ENCODE results near the gene EIF3J. TPM values are rescaled to one million over a fixed set of nuclear protein-coding genes. Genes with fewer than 3 reads are reported as not detected.

EIF3J gene
- total and polyA plus RNA-seq, 10 of the 15 experiments (the other 5 are each of a cell fraction or from before 2014, with no cell fraction given) = 34.7 to 126 (median 64.1) TPM

DNA sequence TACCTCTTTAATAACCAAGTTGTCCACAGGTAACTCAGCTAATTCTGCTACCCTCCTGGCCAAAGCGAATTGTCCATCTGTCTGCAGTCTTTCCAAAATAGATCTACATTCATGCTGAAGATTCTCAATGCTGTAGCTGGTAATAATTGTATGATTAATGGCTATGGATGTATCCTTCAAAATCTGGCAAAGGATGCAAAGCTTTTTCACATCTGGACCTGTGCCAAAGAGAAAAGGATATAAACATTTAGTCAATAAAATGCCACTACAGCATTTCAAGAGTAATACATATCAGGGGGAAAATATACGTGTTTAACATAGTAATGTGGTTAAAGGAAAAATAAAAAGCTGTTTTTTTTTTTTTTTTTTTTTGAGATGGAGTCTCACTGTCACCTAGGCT lies 48.7 kb downstream of the EIF3J start:
- Histone ChIP-seq H4K20me1 (ENCODE audit: control insufficient read depth, insufficient read depth) (no peaks in the 10 kb centered on the region), H3K27me3 (replicated peaks in 1 of 2; ENCODE audit: control insufficient read depth in 2 of 2, insufficient read depth in 2 of 2, low read length in 1 of 2) (no peaks in the 10 kb centered on the region), H3K9ac (ENCODE audit: control insufficient read depth, insufficient read depth, low read length) (no peak overlapping the region), H3K36me3 (ENCODE audit: control insufficient read depth in 2 of 2, insufficient read depth in 2 of 2, low read length in 1 of 2) (peaks cover 6 to 38% of the 10 kb centered on the region in 2 experiments), H3K4me3 (no peak overlapping the region), H3K79me2 (ENCODE audit: control insufficient read depth, insufficient read depth, low read length) (no peaks in the 10 kb centered on the region), H3K4me1 (ENCODE audit: control insufficient read depth, insufficient read depth, low read length) (no peaks in the 10 kb centered on the region), H3K27ac (ENCODE audit: control insufficient read depth, insufficient read depth) (no peak overlapping the region), H3K4me2 (ENCODE audit: control insufficient read depth, insufficient read depth) (no peak overlapping the region), H3K9me3 (replicated peaks; ENCODE audit: control insufficient read depth, insufficient read depth, low read length) (no peaks in the 10 kb centered on the region), H2AFZ (ENCODE audit: control insufficient read depth, low read depth, low read length) (no peak overlapping the region)
- no peak for ATAC-seq
- no peak for FAIRE-seq
- WGBS (ENCODE audit: insufficient coverage, insufficient replicate concordance, low lambda C conversion rate, missing lambda C conversion rate) = 95% methylated on average over 2 of the region's 2 CpGs
- intact Hi-C loops (cut with micrococcal nuclease; ENCODE audit: unreplicated experiment) = no loop called here
- POLR2A ChIA-PET = interaction anchor here (0.6 to 1.0 kb wide), 4 partner anchors 44 to 310 kb away, joined by 3 to 6 read pairs (median 4); no protein-coding TSS in a partner anchor
- in situ Hi-C loops (cut with MboI) = no loop called here
- no peak for DNase-seq (ENCODE audit: low read depth, low spot score)
- no TSS peak for BruUV-seq (replicated peaks)
- RAD21 ChIA-PET (ENCODE audit: unreplicated experiment) = interaction anchor here (0.6 to 7.7 kb wide), 5 partner anchors 8 to 151 kb away, joined by 3 to 109 read pairs (median 3); partner anchors contain the start of genes SPG11 and TRIM69
- TF ChIP-seq GABPA (IDR thresholded peaks at IDR 0.05; ENCODE audit: low read depth) (no peak), RFX5 (IDR thresholded peaks at IDR 0.05; ENCODE audit: low read depth, low read length) (no peak), CBFB (IDR thresholded peaks at IDR 0.05; ENCODE audit: low read depth) (no peak), CREM (IDR thresholded peaks at IDR 0.05; ENCODE audit: low read depth) (no peak), RELA (IDR thresholded peaks at IDR 0.05; ENCODE audit: borderline replicate concordance, partially characterized antibody) (no peak), RCOR1 (conservative IDR thresholded peaks at IDR 0.05; ENCODE audit: low read depth, low read length) (no peak), POU2F2 (IDR thresholded peaks at IDR 0.05; ENCODE audit: borderline replicate concordance, low read depth, low read length) (no peak), FOS (IDR thresholded peaks at IDR 0.05; ENCODE audit: borderline replicate concordance, extremely low read depth, insufficient read length) (no peak), NFXL1 (IDR thresholded peaks at IDR 0.05; ENCODE audit: borderline replicate concordance) (no peak), ASH2L (IDR thresholded peaks at IDR 0.05; ENCODE audit: borderline replicate concordance, low read depth) (no peak), KAT2A (conservative IDR thresholded peaks at IDR 0.05; ENCODE audit: control insufficient read depth, low read depth, low read length) (no peak), IRF4 (IDR thresholded peaks at IDR 0.05; ENCODE audit: low read depth, low read length) (no peak), KLF5 (IDR thresholded peaks at IDR 0.05; ENCODE audit: partially characterized antibody) (no peak), CBX3 (IDR thresholded peaks at IDR 0.05; ENCODE audit: borderline replicate concordance, low read depth) (no peak)
- TF ChIP-seq, protein P1, sequence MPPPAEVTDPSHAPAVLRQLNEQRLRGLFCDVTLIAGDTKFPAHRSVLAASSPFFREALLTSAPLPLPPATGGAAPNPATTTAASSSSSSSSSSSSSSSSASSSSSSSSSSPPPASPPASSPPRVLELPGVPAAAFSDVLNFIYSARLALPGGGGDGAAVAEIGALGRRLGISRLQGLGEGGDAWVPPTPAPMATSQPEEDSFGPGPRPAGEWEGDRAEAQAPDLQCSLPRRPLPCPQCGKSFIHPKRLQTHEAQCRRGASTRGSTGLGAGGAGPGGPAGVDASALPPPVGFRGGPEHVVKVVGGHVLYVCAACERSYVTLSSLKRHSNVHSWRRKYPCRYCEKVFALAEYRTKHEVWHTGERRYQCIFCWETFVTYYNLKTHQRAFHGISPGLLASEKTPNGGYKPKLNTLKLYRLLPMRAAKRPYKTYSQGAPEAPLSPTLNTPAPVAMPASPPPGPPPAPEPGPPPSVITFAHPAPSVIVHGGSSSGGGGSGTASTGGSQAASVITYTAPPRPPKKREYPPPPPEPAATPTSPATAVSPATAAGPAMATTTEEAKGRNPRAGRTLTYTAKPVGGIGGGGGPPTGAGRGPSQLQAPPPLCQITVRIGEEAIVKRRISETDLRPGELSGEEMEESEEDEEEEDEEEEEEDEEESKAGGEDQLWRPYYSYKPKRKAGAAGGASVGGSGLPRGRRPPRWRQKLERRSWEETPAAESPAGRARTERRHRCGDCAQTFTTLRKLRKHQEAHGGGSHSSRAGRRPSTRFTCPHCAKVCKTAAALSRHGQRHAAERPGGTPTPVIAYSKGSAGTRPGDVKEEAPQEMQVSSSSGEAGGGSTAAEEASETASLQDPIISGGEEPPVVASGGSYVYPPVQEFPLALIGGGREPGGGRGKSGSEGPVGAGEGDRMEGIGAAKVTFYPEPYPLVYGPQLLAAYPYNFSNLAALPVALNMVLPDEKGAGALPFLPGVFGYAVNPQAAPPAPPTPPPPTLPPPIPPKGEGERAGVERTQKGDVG (CRISPR knock-in tag; IDR thresholded peaks at IDR 0.05) = no peak
- TF ChIP-seq, protein P2, sequence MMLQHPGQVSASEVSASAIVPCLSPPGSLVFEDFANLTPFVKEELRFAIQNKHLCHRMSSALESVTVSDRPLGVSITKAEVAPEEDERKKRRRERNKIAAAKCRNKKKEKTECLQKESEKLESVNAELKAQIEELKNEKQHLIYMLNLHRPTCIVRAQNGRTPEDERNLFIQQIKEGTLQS (IDR thresholded peaks at IDR 0.05; ENCODE audit: borderline replicate concordance, extremely low read depth, low read depth, low read length) = no peak
- TF ChIP-seq, protein P3, sequence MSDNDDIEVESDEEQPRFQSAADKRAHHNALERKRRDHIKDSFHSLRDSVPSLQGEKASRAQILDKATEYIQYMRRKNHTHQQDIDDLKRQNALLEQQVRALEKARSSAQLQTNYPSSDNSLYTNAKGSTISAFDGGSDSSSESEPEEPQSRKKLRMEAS (IDR thresholded peaks at IDR 0.05; ENCODE audit: low read depth, low read length) = no peak
- TF ChIP-seq, protein P4, sequence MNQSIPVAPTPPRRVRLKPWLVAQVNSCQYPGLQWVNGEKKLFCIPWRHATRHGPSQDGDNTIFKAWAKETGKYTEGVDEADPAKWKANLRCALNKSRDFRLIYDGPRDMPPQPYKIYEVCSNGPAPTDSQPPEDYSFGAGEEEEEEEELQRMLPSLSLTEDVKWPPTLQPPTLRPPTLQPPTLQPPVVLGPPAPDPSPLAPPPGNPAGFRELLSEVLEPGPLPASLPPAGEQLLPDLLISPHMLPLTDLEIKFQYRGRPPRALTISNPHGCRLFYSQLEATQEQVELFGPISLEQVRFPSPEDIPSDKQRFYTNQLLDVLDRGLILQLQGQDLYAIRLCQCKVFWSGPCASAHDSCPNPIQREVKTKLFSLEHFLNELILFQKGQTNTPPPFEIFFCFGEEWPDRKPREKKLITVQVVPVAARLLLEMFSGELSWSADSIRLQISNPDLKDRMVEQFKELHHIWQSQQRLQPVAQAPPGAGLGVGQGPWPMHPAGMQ (IDR thresholded peaks at IDR 0.05; ENCODE audit: borderline replicate concordance) = no peak
- TF ChIP-seq, protein P5, sequence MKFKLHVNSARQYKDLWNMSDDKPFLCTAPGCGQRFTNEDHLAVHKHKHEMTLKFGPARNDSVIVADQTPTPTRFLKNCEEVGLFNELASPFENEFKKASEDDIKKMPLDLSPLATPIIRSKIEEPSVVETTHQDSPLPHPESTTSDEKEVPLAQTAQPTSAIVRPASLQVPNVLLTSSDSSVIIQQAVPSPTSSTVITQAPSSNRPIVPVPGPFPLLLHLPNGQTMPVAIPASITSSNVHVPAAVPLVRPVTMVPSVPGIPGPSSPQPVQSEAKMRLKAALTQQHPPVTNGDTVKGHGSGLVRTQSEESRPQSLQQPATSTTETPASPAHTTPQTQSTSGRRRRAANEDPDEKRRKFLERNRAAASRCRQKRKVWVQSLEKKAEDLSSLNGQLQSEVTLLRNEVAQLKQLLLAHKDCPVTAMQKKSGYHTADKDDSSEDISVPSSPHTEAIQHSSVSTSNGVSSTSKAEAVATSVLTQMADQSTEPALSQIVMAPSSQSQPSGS (IDR thresholded peaks at IDR 0.05; ENCODE audit: low read length) = no peak
- SMC1A ChIA-PET (ENCODE audit: uncharacterized antibody, unreplicated experiment) = interaction anchor here (0.6 to 9.2 kb wide), 7 partner anchors 75 to 203 kb away, joined by 3 to 148 read pairs (median 4); partner anchors contain the start of genes SPG11 and TRIM69
- CTCF ChIA-PET = interaction anchor here (0.6 to 8.5 kb wide), 8 partner anchors 10 to 408 kb away, joined by 3 to 175 read pairs (median 6); partner anchors contain the start of genes SPG11 and TRIM69

Measured in GM12878 (cell line).